Tibial nerve (tissue), 3 donors: ENCODE data around the gene ABCB7.

Source experiments
- CTCF ChIP-seq, 5 experiments: fragments of 200-600 bp in 3 of 5; fragments of 450-650 bp in 2 of 5; sonication (generic) in 3 of 5; IDR thresholded peaks; one replicate each; pipeline ENCODE4 v1.5.1; 2016 to 2019; ENCODE audit warnings: antibody characterized with exemption in 5 of 5, mild to moderate bottlenecking in 3 of 5, moderate library complexity in 2 of 5
- POLR2A ChIP-seq, 2 donors: fragments of 450-650 bp; IDR thresholded peaks; one replicate each; pipeline ENCODE4 v1.6.1; 2017; ENCODE audit warnings: antibody characterized with exemption in 2 of 2, mild to moderate bottlenecking in 2 of 2, moderate library complexity in 2 of 2

GRCh38 chrX:75155827-75156525 is at the start of gene ABCB7:
- TF ChIP-seq POLR2A (IDR thresholded peaks at IDR 0.05) (no peak), CTCF (IDR thresholded peaks at IDR 0.05) (peak in 3 of 5 experiments; percentile 10 to 21 (median 18))
